Measurements from ENCODE around the gene FCN3.

DNA sequence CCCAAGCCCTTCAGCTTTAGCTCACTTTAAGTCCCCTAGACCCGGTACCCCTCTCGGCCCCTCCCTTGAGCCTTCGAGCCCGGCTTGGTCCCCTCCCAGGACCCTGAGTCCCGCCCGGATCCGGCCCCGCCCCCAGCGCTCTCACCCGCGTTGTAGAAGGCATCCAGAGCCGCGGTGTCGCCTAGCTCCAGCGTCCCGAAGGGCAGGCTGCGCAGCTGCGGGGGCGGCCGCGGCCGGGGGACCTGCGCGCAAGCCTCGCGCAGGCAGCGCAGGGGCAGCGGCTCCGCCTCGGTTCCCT is 8.6 kb downstream of the FCN3 start:
- TF ChIP-seq, protein P1, sequence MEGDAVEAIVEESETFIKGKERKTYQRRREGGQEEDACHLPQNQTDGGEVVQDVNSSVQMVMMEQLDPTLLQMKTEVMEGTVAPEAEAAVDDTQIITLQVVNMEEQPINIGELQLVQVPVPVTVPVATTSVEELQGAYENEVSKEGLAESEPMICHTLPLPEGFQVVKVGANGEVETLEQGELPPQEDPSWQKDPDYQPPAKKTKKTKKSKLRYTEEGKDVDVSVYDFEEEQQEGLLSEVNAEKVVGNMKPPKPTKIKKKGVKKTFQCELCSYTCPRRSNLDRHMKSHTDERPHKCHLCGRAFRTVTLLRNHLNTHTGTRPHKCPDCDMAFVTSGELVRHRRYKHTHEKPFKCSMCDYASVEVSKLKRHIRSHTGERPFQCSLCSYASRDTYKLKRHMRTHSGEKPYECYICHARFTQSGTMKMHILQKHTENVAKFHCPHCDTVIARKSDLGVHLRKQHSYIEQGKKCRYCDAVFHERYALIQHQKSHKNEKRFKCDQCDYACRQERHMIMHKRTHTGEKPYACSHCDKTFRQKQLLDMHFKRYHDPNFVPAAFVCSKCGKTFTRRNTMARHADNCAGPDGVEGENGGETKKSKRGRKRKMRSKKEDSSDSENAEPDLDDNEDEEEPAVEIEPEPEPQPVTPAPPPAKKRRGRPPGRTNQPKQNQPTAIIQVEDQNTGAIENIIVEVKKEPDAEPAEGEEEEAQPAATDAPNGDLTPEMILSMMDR (IDR thresholded peaks at IDR 0.05; ENCODE audit: poor library complexity) = no peak
- TF ChIP-seq EZH2 (IDR thresholded peaks at IDR 0.05; ENCODE audit: borderline replicate concordance) = no peak

All from hepatocyte (in vitro differentiated cells).